Left ventricle myocardium superior (tissue), 1 donor: ENCODE measurements around the gene DNM1L. TPM values are rescaled to one million over a fixed set of nuclear protein-coding genes. Genes with fewer than 3 reads are reported as not detected.

Experiments used
- ATAC-seq: fragments of 200-7000 bp; cut with Tn5 transposase; one replicate; pipeline ENCODE4 v1.9.1; 2020; ENCODE audit warnings: mild to moderate bottlenecking, moderate library complexity
- DNase-seq: peaks from one replicate; pipeline ENCODE4 v3.0.0-alpha.2; 2020
- intact Hi-C: fragments of 100-400 bp; cut with micrococcal nuclease; formaldehyde crosslinking; loops from one replicate; pipeline ENCODE4 v1.11.0; 2022
- total RNA-seq: library from RNA; stranded (reverse); fragmentation: NEBNext Ultra II Directional; extraction: Animal tissue kit (Norgen Biotek cat#: 25700); gene quantifications from one replicate; pipeline ENCODE4 v1.2.1, GENCODE V29; 2021
- donor health status: DM: no; HTN: yes; CAD: no; lungs with severe emphysema.

The DNM1L gene
- total RNA-seq, 1 donor from 2014 or later, result 53.7 TPM

GRCh38 chr12:32753605-32754004 is 74.5 kb downstream of the DNM1L start:
- no peak for DNase-seq
- ATAC-seq, result no peak

DNA sequence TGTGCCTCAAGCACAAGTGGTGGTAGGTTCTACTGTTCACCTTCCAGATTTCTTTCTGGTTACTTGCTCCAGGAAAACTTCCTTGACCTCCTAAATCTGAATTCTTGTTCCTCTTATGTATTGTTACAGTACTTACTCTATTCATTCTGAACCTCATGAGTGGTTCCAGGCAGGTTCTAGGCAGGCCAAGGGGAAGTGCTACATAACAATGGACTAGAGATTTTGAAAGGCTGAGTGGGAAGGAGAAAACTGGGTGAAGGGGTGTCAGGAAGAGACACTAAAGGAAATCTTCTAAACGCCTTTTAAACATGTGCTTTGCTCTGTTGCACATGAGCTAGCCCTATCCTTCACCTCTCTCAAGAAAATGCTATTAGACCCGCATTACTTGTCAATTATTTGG is 75.0 kb downstream of the DNM1L start:
- ATAC-seq (no peak), DNase-seq (no peak)
- intact Hi-C loops, result loop anchor here (10.0 kb wide), 1 partner anchor 161 kb away; no protein-coding TSS in a partner anchor

More at GRCh38 chr12:32753605-32754004, 74.5 kb downstream of the DNM1L start:
- intact Hi-C loops, result loop anchor here (10.0 kb wide), 1 partner anchor 161 kb away; no protein-coding TSS in a partner anchor

- ATAC-seq (peak; percentile 65), DNase-seq (peak; percentile 71)
- intact Hi-C loops, result loop anchor here (5.0 to 10.0 kb wide), 2 partner anchors 160 to 1267 kb away; partner anchors contain the start of gene ALG10
These were observed 76.1 kb downstream of the DNM1L start for GRCh38 chr12:32755051-32755653.

- intact Hi-C loops, result loop anchor here (5.0 to 10.0 kb wide), 2 partner anchors 159 to 1266 kb away; partner anchors contain the start of gene ALG10
- ATAC-seq (peak; percentile 100), DNase-seq (peak; percentile 94)
These were observed 76.8 kb downstream of the DNM1L start, which contains the start of gene YARS2 for GRCh38 chr12:32755654-32756475. YARS2 (minus strand) TSS chr12:32755897; CDS start chr12:32755874, 23 bp downstream.

GRCh38 chr12:32756476-32757066 is 77.5 kb downstream of the DNM1L start:
- ATAC-seq (no peak), DNase-seq (no peak)
- intact Hi-C loops, result loop anchor here (5.0 to 10.0 kb wide), 2 partner anchors 158 to 1266 kb away; partner anchors contain the start of gene ALG10

DNA sequence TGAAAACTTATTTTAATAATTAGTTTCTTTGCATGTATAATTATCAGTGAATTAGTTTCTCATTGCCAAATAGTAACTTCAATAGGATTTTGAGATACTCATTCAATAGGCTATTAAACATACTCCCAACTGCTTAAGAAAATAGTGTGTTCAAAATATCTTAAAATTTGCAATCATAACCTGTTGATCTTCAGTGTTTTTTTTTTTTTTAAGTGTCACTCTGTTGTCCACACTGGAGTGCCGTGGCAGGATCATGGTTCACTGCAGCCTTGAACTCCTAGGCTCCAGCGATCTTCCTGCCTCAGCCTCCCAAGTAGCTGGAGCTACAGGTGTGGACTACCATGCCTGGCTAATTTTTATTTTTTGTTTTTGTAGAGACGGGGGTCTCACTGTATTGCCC is 78.1 kb downstream of the DNM1L start:
- no peak for DNase-seq
- intact Hi-C loops, result loop anchor here (5.0 to 10.0 kb wide), 2 partner anchors 158 to 1265 kb away; partner anchors contain the start of gene ALG10
- ATAC-seq, result no peak

DNA sequence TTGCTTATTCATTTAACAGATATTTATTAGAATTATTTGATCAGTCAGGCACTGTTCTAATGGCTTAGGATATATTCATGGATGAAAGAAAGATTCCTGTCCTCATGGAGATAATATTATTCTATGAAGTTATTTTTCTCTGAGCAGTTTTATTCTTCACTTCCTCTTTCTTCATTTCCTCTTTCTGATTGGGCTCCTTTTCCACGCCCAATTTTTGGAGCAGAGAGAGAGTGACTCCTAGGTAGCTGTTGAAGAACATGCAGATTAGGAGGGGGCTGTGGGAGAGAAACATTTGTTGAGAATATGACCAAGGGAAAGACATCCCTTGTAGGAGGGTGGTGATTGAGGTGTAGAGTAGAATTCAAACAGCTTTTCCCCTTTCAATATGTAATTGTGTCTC is 82.6 kb downstream of the DNM1L start:
- intact Hi-C loops, result no loop called here
- ATAC-seq (no peak), DNase-seq (no peak)

GRCh38 chr12:32765906-32766305 is 86.8 kb downstream of the DNM1L start:
- no peak for DNase-seq
- intact Hi-C loops, result no loop called here
- no peak for ATAC-seq

GRCh38 chr12:32768518-32768917 is 89.4 kb downstream of the DNM1L start:
- DNase-seq (no peak), ATAC-seq (no peak)
- intact Hi-C loops, result no loop called here

GRCh38 chr12:32770141-32770540 is 91.0 kb downstream of the DNM1L start:
- DNase-seq, result no peak
- intact Hi-C loops, result no loop called here
- no peak for ATAC-seq

DNA sequence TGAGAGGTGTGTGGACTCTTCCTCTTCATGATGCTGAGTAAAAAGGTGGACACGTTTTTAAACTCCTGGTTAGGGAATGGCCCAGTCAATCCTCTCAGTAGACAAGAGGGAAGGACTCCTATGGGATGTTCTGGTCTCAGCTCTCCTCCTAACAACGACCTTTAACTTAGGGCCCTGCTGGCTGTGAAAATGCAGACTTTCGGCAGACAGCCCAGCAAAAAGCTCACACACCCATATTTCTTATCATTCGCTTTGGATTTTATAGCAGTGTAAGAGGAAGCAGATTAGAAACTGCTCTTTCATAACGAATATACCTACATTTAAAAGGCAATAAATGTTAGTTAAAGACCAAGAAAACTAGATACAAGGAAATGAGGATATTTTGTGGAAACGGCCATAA is 94.6 kb downstream of the DNM1L start:
- DNase-seq, result no peak
- ATAC-seq, result no peak
- intact Hi-C loops, result no loop called here

DNA sequence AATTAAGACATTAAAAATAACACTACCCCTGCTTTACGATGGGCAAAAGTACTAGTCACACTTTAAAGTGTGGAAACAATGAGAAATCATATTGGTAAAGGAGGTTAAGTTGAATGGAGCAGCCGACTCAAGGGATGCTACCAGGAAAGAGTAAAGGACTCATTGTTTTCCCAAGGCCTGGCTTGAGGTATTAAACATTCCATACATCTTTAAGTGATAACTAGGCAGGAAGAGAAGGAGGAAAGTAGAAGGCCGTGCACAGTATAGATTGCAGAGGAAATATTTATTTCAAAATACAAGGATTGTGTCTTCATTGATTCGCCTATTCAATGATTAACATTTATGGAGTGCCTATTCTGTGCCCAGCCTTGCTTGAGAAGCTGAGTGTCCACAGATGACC is 97.2 kb downstream of the DNM1L start:
- intact Hi-C loops, result no loop called here
- ATAC-seq, result no peak
- DNase-seq, result no peak

DNA sequence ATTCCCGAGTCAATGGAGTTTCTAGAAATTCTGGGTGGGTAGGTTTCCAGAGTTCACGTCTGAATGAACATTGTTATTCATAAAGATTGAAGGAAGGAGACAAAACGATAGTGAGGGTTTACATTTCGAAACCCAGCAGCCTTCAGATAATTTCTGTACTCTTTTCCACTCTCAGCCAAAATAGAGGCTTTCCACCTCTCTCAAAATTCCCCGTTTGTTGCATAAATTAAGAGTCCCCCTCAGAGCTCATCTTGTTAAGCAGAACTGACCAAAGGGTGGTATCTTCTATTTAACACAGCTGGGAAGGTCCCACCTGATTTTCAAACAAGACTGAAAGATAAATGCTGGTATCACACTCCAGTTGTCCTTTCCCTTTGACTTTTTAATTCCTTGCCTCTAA is 98.1 kb downstream of the DNM1L start:
- intact Hi-C loops, result no loop called here
- DNase-seq (no peak), ATAC-seq (no peak)

- DNase-seq (no peak), ATAC-seq (no peak)
- intact Hi-C loops, result no loop called here
These were observed 98.6 kb downstream of the DNM1L start for GRCh38 chr12:32777691-32778175.

GRCh38 chr12:32780071-32780470 is 101.0 kb downstream of the DNM1L start:
- DNase-seq, result no peak
- intact Hi-C loops, result no loop called here
- no peak for ATAC-seq

- DNase-seq, result no peak
- intact Hi-C loops, result no loop called here
- no peak for ATAC-seq
These were observed 103.9 kb downstream of the DNM1L start for GRCh38 chr12:32783029-32783428.

DNA sequence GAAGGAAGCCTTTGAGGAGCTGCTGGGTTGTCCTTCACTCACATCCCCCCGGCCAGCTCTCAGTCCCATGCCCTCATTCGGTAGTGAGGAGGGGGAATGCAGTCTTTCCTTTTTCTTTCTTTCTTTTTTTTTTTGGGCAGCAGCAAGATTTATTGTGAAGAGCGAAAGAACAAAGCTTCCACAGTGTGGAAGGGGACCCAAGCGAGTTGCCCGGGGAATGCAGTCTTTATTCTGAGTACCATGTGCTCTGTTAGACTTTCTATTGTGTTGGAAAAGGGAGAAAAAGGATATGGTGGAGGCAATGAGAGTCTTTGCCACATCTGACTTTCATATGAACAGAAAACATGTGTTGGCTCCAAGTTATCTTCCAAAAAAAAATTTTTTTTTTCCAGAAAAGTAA is 106.5 kb downstream of the DNM1L start:
- DNase-seq (no peak), ATAC-seq (no peak)
- intact Hi-C loops, result no loop called here

DNA sequence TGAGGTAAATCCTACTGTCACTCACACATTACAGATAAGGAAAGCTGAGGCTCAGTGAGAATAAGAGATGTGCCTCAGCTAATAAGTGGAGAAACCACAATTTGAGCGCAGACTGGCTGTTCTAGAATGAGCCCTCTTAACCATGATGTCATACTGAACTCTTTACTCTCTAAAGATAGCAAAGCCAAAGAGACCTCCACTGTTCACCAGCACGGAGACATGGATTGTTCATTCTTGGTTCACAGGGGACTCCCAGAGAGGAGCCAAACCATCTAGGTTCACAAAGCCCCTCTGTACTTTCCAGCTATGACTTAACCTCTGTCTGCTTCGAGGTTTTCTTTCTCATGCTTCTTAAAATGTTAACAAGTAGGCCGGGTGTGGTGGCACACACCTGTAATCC is 109.3 kb downstream of the DNM1L start:
- intact Hi-C loops, result no loop called here
- DNase-seq (no peak), ATAC-seq (no peak)

DNA sequence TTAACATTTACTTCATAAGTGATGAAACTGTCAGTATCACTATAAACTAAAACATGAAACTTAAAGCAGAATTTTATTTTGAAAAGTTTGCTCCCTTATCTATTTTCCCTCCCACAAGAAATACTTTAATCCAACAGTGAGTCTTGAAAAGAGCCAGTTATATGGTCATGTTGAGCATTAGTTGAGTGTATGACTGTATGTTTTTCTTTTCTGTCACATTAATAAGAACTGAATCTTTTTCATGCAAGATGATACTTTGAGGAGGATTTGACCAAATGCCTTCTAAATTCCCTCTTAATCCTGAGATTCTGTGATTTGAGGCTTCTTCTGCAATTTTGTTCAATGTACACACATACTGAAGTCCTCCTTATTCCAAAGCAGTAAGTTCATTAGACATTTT is 110.3 kb downstream of the DNM1L start:
- ATAC-seq, result no peak
- intact Hi-C loops, result no loop called here
- no peak for DNase-seq

- DNase-seq, result no peak
- intact Hi-C loops, result loop anchor here (10.0 kb wide), 1 partner anchor 105 kb away; the partner anchor contains the start of gene PKP2
- ATAC-seq, result no peak
These were observed 110.8 kb downstream of the DNM1L start for GRCh38 chr12:32789916-32790315.
